ENCODE measurements around the gene SMIM24. TPM values are rescaled to one million over a fixed set of nuclear protein-coding genes. Genes with fewer than 3 reads are reported as not detected.
"Not testable (repeated sequence)": the region's sequence is repeated elsewhere in the genome, so short reads cannot be mapped to it uniquely, and the experiment has no call there.

SMIM24 gene
- total and polyA plus RNA-seq, 2 donors (not counting 1 experiment from before 2014, with no cell fraction given): not detected

DNA sequence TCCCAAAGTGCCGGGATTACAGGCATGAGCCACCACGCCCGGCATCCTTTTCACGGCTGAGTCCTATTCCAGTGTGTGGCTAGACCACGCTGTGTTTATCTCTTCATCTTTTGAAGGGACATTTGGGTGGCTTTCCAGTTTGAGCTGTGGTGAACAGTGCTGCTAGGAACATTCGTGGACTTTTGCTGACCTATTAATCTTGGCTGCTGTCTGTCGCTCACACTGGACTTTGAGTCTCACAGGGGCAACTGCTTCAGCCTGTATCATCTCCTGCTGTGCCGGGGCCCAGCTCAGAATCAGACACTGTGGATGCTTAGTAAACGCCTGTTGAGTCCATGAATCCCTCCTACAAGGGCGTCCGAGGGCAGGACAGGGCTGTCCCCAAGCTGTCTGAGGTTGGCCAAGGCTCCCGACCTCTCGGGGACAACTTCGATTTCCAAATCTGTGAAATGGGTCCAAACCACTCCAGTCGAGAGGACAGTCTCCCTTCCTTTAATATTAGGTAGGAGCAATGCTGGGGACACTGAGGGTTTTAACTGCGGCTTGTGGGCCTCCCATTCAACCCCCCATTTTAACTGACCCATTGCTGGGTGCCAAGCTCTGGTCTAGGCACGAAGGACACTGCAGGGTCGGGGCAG lies 48.4 kb downstream of the SMIM24 start:
- H3K9ac ChIP-seq (ENCODE audit: low read length): no peak overlapping the region
- WGBS (ENCODE audit: insufficient coverage): 98% methylated on average over 18 of the region's 18 CpGs
- ChIA-PET POLR2A (no interaction called here), CTCF (interaction anchor here (0.7 to 5.6 kb wide), 5 partner anchors 13 to 131 kb away, joined by 3 to 119 read pairs (median 5); no protein-coding TSS in a partner anchor)
- ATAC-seq (ENCODE audit: low read depth) (no peak), DNase-seq (no peak)
- Mint-ChIP-seq H3K27ac (no peak overlapping the region), H3K4me1 (peaks cover 22% of the 10 kb centered on the region), H3K4me3 (no peak overlapping the region), H3K27me3 (no peaks in the 10 kb centered on the region), H3K9me3 (ENCODE audit: insufficient read depth) (no peaks in the 10 kb centered on the region)
- peaks cover 0 to 11% (median 0%) of the 10 kb centered on the region in 3 donors for H3K9me3 ChIP-seq (ENCODE audit: control extremely low read depth in 1 of 3, control insufficient read depth in 2 of 3, insufficient read depth in 1 of 3, low read length in 2 of 3)
- intact Hi-C loops (cut with micrococcal nuclease): no loop called here
- H4K20me1 ChIP-seq (ENCODE audit: control insufficient read depth, insufficient read depth, low read length, poor library complexity, severe bottlenecking): no peaks in the 10 kb centered on the region
- no peak overlapping the region for H3K27ac ChIP-seq (ENCODE audit: low read length in 2 of 2)
- no peak overlapping the region for H3K4me3 ChIP-seq (ENCODE audit: control extremely low read depth in 1 of 5, extremely low read depth in 1 of 5, insufficient read depth in 1 of 5, low read depth in 2 of 5, low read length in 4 of 5)
- TF ChIP-seq, protein P1, sequence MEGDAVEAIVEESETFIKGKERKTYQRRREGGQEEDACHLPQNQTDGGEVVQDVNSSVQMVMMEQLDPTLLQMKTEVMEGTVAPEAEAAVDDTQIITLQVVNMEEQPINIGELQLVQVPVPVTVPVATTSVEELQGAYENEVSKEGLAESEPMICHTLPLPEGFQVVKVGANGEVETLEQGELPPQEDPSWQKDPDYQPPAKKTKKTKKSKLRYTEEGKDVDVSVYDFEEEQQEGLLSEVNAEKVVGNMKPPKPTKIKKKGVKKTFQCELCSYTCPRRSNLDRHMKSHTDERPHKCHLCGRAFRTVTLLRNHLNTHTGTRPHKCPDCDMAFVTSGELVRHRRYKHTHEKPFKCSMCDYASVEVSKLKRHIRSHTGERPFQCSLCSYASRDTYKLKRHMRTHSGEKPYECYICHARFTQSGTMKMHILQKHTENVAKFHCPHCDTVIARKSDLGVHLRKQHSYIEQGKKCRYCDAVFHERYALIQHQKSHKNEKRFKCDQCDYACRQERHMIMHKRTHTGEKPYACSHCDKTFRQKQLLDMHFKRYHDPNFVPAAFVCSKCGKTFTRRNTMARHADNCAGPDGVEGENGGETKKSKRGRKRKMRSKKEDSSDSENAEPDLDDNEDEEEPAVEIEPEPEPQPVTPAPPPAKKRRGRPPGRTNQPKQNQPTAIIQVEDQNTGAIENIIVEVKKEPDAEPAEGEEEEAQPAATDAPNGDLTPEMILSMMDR (IDR thresholded peaks at IDR 0.05): no peak
- no peak for TF ChIP-seq EZH2 (IDR thresholded peaks at IDR 0.05; ENCODE audit: borderline replicate concordance, insufficient read depth, low read depth, low read length, poor library complexity, severe bottlenecking)
- peaks cover 14% of the 10 kb centered on the region for H3K79me2 ChIP-seq (ENCODE audit: control insufficient read depth, insufficient read depth, low read length)
- H3K27me3 ChIP-seq (replicated peaks in 1 of 4; ENCODE audit: control extremely low read depth in 1 of 4, control insufficient read depth in 3 of 4, insufficient read depth in 4 of 4, low read length in 3 of 4): no peaks in the 10 kb centered on the region
- H3K36me3 ChIP-seq (replicated peaks in 1 of 2; ENCODE audit: control extremely low read depth in 1 of 2, control insufficient read depth in 1 of 2, extremely low read depth in 1 of 2, insufficient read depth in 2 of 2, low read length in 1 of 2): no peaks in the 10 kb centered on the region
- H2AFZ ChIP-seq (ENCODE audit: insufficient read depth, low read depth, low read length, poor library complexity, severe bottlenecking): no peak overlapping the region
- peaks cover 16 to 30% of the 10 kb centered on the region in 2 donors for H3K4me1 ChIP-seq (ENCODE audit: control insufficient read depth in 2 of 2, insufficient read depth in 2 of 2, low read length in 2 of 2)
- no peak overlapping the region for H3K4me2 ChIP-seq (replicated peaks; ENCODE audit: low read depth, low read length, poor library complexity, severe bottlenecking)

DNA sequence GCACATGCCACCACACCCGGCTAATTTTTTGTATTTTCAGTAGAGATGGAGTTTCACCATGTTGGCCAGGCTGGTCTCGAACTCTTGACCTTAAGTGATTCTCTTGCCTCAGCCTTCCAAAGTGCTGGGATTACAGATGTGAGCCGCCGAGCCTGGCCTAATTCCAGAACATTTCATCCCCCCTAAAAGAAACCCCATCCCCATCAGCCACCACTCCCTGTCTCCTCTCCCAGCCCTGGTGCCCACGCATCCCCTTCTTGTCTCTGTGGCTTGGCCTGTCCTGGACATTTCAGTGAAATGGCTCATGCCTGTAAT lies 50.0 kb downstream of the SMIM24 start:
- H3K27ac ChIP-seq (ENCODE audit: low read length in 2 of 2); H3K4me3 ChIP-seq (ENCODE audit: control extremely low read depth in 1 of 5, extremely low read depth in 1 of 5, insufficient read depth in 1 of 5, low read depth in 2 of 5, low read length in 4 of 5); H3K4me2 ChIP-seq (replicated peaks; ENCODE audit: low read depth, low read length, poor library complexity, severe bottlenecking); H3K4me3 Mint-ChIP-seq; H3K79me2 ChIP-seq (ENCODE audit: control insufficient read depth, insufficient read depth, low read length); H3K9ac ChIP-seq (ENCODE audit: low read length); H4K20me1 ChIP-seq (ENCODE audit: control insufficient read depth, insufficient read depth, low read length, poor library complexity, severe bottlenecking); ATAC-seq (ENCODE audit: low read depth); H3K27me3 ChIP-seq (replicated peaks in 1 of 4; ENCODE audit: control extremely low read depth in 1 of 4, control insufficient read depth in 3 of 4, insufficient read depth in 4 of 4, low read length in 3 of 4); POLR2A ChIA-PET; H2AFZ ChIP-seq (ENCODE audit: insufficient read depth, low read depth, low read length, poor library complexity, severe bottlenecking); H3K36me3 ChIP-seq (replicated peaks in 1 of 2; ENCODE audit: control extremely low read depth in 1 of 2, control insufficient read depth in 1 of 2, extremely low read depth in 1 of 2, insufficient read depth in 2 of 2, low read length in 1 of 2); intact Hi-C loops (cut with micrococcal nuclease); H3K27ac Mint-ChIP-seq; H3K9me3 Mint-ChIP-seq (ENCODE audit: insufficient read depth); DNase-seq; H3K27me3 Mint-ChIP-seq: not testable (repeated sequence)
- 92% methylated on average over 4 of the region's 5 CpGs for WGBS (ENCODE audit: insufficient coverage)
- peaks cover 18% of the 10 kb centered on the region for H3K4me1 Mint-ChIP-seq
- CTCF ChIA-PET: interaction anchor here (0.9 to 5.6 kb wide), 19 partner anchors 8 to 125 kb away, joined by 3 to 119 read pairs (median 6); partner anchors contain the start of gene SMIM24
- Histone ChIP-seq H3K9me3 (ENCODE audit: control extremely low read depth in 1 of 3, control insufficient read depth in 2 of 3, insufficient read depth in 1 of 3, low read length in 2 of 3) (peaks cover 0 to 11% (median 0%) of the 10 kb centered on the region in 3 donors), H3K4me1 (ENCODE audit: control insufficient read depth in 2 of 2, insufficient read depth in 2 of 2, low read length in 2 of 2) (peaks cover 13 to 26% of the 10 kb centered on the region in 2 donors)

All from B cell (primary cell).